MM.1S (cell line): Measurements from ENCODE around the gene P2RY12.

Experiments
- CTCF ChIP-seq: fragments of 300-600 bp; sonication (generic); IDR thresholded peaks from 2 replicates; pipeline ENCODE4 v1.5.1; 2016; ENCODE audit warnings: antibody characterized with exemption, low read length, mixed read lengths
- EZH2 ChIP-seq: fragments of 300-600 bp; sonication (generic); optimal IDR thresholded peaks from 2 replicates; pipeline ENCODE3; 2017; ENCODE audit warnings: low read depth, mild to moderate bottlenecking, antibody characterized with exemption, low read length, mixed read lengths
- EZH2phosphoT487 ChIP-seq: fragments of 300-600 bp; sonication (generic); IDR thresholded peaks from 2 replicates; pipeline ENCODE4 v1.6.1; 2018; ENCODE audit warnings: antibody characterized with exemption, low read length

- TF ChIP-seq CTCF (no peak), EZH2 (no peak), EZH2phosphoT487 (no peak)
Observed at GRCh38 chr3:151377768-151378385, 6.7 kb downstream of the P2RY12 start.
